Thyroid gland (tissue), 4 donors: Measurements from ENCODE around the gene INCENP.

ENCODE experiments used
- CTCF ChIP-seq, 6 experiments: fragments of 200-600 bp in 3 of 6; fragments of 450-650 bp in 3 of 6; sonication (generic) in 3 of 6; IDR thresholded peaks; one replicate each; pipeline ENCODE4 v1.5.1; 2016 to 2019; ENCODE audit warnings: antibody characterized with exemption in 6 of 6, mild to moderate bottlenecking in 2 of 6, inconsistent platforms in 1 of 6, moderate library complexity in 1 of 6
- POLR2A ChIP-seq, 2 donors: fragments of 450-650 bp; IDR thresholded peaks; one replicate each; pipeline ENCODE4 v1.6.1; 2017; ENCODE audit warnings: antibody characterized with exemption in 2 of 2, mild to moderate bottlenecking in 2 of 2, moderate library complexity in 1 of 2

GRCh38 chr11:62140304-62141110 lies 16.7 kb downstream of the INCENP start:
- no peak for TF ChIP-seq POLR2A (IDR thresholded peaks at IDR 0.05)
- TF ChIP-seq CTCF (IDR thresholded peaks at IDR 0.05) = no peak
